Measurements from ENCODE around the gene GNAO1.

GRCh38 chr16:56320811-56321558 is 129.7 kb downstream of the GNAO1 start:
- TF ChIP-seq CTCF (IDR thresholded peaks at IDR 0.05) (no peak), ZFX (IDR thresholded peaks at IDR 0.05; ENCODE audit: borderline replicate concordance) (no peak)
